GM10248 (cell line): Measurements from ENCODE around the gene AASDH.

Experiments
- CTCF ChIA-PET: fragments of 300-600 bp; sonication (Branson Sonifier 250); formaldehyde crosslinking; extraction: SDS; loops from one replicate; lab custom pipeline; 2021; ENCODE audit warnings: antibody characterized with exemption; lab: Yijun Ruan, JAX
- POLR2A ChIA-PET: fragments of 350-650 bp; sonication (Branson Sonifier 250); formaldehyde crosslinking; extraction: SDS; loops from one replicate; lab custom pipeline; 2020; ENCODE audit warnings: antibody characterized with exemption; lab: Yijun Ruan, JAX
- DNase-seq: peaks from one replicate; pipeline ENCODE4 v3.0.0; 2012; ENCODE audit errors: extremely low spot score
- CTCF ChIP-seq: IDR thresholded peaks from 2 replicates; pipeline ENCODE4 v1.5.1; 2012; ENCODE audit warnings: mild to moderate bottlenecking, low read depth; ENCODE audit errors: extremely low read depth, missing control alignments, control extremely low read depth

The AASDH gene

GRCh38 chr4:56323327-56323726 is 64.0 kb downstream of the AASDH start:
- POLR2A ChIA-PET: no interaction called here
- no peak for DNase-seq
- CTCF ChIA-PET: interaction anchor here (1.4 to 1.8 kb wide), 2 partner anchors 12 to 17 kb away, joined by 4 to 7 read pairs; no protein-coding TSS in a partner anchor
- no peak for TF ChIP-seq CTCF

GRCh38 chr4:56321251-56321650 is 66.0 kb downstream of the AASDH start:
- ChIA-PET POLR2A (no interaction called here), CTCF (interaction anchor here (0.9 kb wide), 1 partner anchor 27 kb away, joined by 3 read pairs; no protein-coding TSS in a partner anchor)
- no peak for TF ChIP-seq CTCF
- DNase-seq: no peak

- ChIA-PET POLR2A (no interaction called here), CTCF (interaction anchor here (1.2 kb wide), 1 partner anchor 9 kb away, joined by 3 read pairs; no protein-coding TSS in a partner anchor)
Measured at GRCh38 chr4:56320293-56320692, 67.0 kb downstream of the AASDH start.

GRCh38 chr4:56318555-56318954 is 68.7 kb downstream of the AASDH start:
- no peak for DNase-seq
- ChIA-PET CTCF (interaction anchor here (1.4 kb wide), 1 partner anchor 9 kb away, joined by 5 read pairs; no protein-coding TSS in a partner anchor), POLR2A (no interaction called here)
- TF ChIP-seq CTCF: no peak

More at GRCh38 chr4:56320293-56320692, 67.0 kb downstream of the AASDH start:
- no peak for DNase-seq
- TF ChIP-seq CTCF: no peak

- no peak for TF ChIP-seq CTCF
- no peak for DNase-seq
- ChIA-PET CTCF (interaction anchor here (1.4 kb wide), 1 partner anchor 10 kb away, joined by 5 read pairs; no protein-coding TSS in a partner anchor), POLR2A (no interaction called here)
Measured at GRCh38 chr4:56317749-56318148, 69.5 kb downstream of the AASDH start.

GRCh38 chr4:56316011-56316650 is 71.2 kb downstream of the AASDH start:
- POLR2A ChIA-PET: no interaction called here
- no peak for DNase-seq
- CTCF ChIA-PET: no interaction called here
- no peak for TF ChIP-seq CTCF
